Activated T-helper 17 cell treated with anti-CD3 and anti-CD28 coated beads, Interleukin-2, amount 50 U/mL, for 72 hours (primary cell): Measurements from ENCODE around the gene POLRMT. TPM values are rescaled to one million over a fixed set of nuclear protein-coding genes. Genes with fewer than 3 reads are reported as not detected.

ENCODE experiments used
- ATAC-seq: fragments of 150-1000 bp; cut with Tn5 transposase; replicated peaks from 2 replicates; pipeline ENCODE4 v1.10.0; 2021; ENCODE audit warnings: mild to moderate bottlenecking, moderate library complexity
- H3K27ac Mint-ChIP-seq: one replicate; pipeline ENCODE4 v1.8.0; 2022; ENCODE audit warnings: mixed read lengths
- H3K27me3 Mint-ChIP-seq: one replicate; pipeline ENCODE4 v1.8.0; 2022; ENCODE audit warnings: mixed read lengths
- H3K36me3 Mint-ChIP-seq: one replicate; pipeline ENCODE4 v1.8.0; 2022; ENCODE audit warnings: low read depth, mild to moderate bottlenecking, mixed read lengths
- H3K4me1 Mint-ChIP-seq: one replicate; pipeline ENCODE4 v1.8.0; 2022; ENCODE audit warnings: mixed read lengths
- H3K4me3 Mint-ChIP-seq: one replicate; pipeline ENCODE4 v1.8.0; 2022; ENCODE audit warnings: mild to moderate bottlenecking, mixed read lengths
- H3K9me3 Mint-ChIP-seq: one replicate; pipeline ENCODE4 v1.8.0; 2022; ENCODE audit warnings: mixed read lengths
- total RNA-seq, 2 donors: library from RNA; stranded (reverse); gene quantifications; one replicate each; pipeline ENCODE4 v1.2.3, GENCODE V29; 2022

Gene POLRMT
- total RNA-seq, 2 donors from 2014 or later = 46.1 to 59.8 TPM

GRCh38 chr19:583968-584239 lies 49.4 kb downstream of the POLRMT start:
- H3K4me1 Mint-ChIP-seq = no peaks in the 10 kb centered on the region
- H3K27me3 Mint-ChIP-seq = no peaks in the 10 kb centered on the region
- H3K27ac Mint-ChIP-seq = no peak overlapping the region
- H3K4me3 Mint-ChIP-seq = no peak overlapping the region
- no peak for ATAC-seq
- peaks cover 16% of the 10 kb centered on the region for H3K36me3 Mint-ChIP-seq
- no peaks in the 10 kb centered on the region for H3K9me3 Mint-ChIP-seq

- ATAC-seq = no peak
- H3K27ac Mint-ChIP-seq = no peak overlapping the region
- no peaks in the 10 kb centered on the region for H3K27me3 Mint-ChIP-seq
Observed at GRCh38 chr19:583198-583967, 50.0 kb downstream of the POLRMT start.

GRCh38 chr19:582497-583197 lies 50.7 kb downstream of the POLRMT start:
- Mint-ChIP-seq H3K27ac (no peak overlapping the region), H3K9me3 (no peaks in the 10 kb centered on the region), H3K27me3 (no peaks in the 10 kb centered on the region), H3K36me3 (peaks cover 24% of the 10 kb centered on the region), H3K4me1 (no peaks in the 10 kb centered on the region), H3K4me3 (no peak overlapping the region)
- ATAC-seq = no peak

More at GRCh38 chr19:583198-583967, 50.0 kb downstream of the POLRMT start:
- Mint-ChIP-seq H3K4me3 (no peak overlapping the region), H3K36me3 (peaks cover 18% of the 10 kb centered on the region), H3K4me1 (no peaks in the 10 kb centered on the region), H3K9me3 (no peaks in the 10 kb centered on the region)

- Mint-ChIP-seq H3K36me3 (peaks cover 28% of the 10 kb centered on the region), H3K9me3 (no peaks in the 10 kb centered on the region), H3K4me3 (no peak overlapping the region), H3K4me1 (no peaks in the 10 kb centered on the region), H3K27me3 (no peaks in the 10 kb centered on the region), H3K27ac (no peak overlapping the region)
- ATAC-seq = no peak
Observed at GRCh38 chr19:581399-582111, 51.8 kb downstream of the POLRMT start.

- Mint-ChIP-seq H3K36me3 (peaks cover 32% of the 10 kb centered on the region), H3K4me1 (no peaks in the 10 kb centered on the region), H3K4me3 (no peak overlapping the region), H3K27ac (no peak overlapping the region), H3K9me3 (no peaks in the 10 kb centered on the region), H3K27me3 (no peaks in the 10 kb centered on the region)
- ATAC-seq = no peak
Observed at GRCh38 chr19:580274-580835, 53.0 kb downstream of the POLRMT start.

GRCh38 chr19:579842-580155 lies 53.5 kb downstream of the POLRMT start:
- Mint-ChIP-seq H3K4me3 (no peak overlapping the region), H3K27me3 (no peaks in the 10 kb centered on the region), H3K36me3 (peaks cover 32% of the 10 kb centered on the region), H3K27ac (no peak overlapping the region), H3K4me1 (peaks cover 2% of the 10 kb centered on the region), H3K9me3 (no peaks in the 10 kb centered on the region)
- ATAC-seq = no peak

- no peak overlapping the region for H3K4me3 Mint-ChIP-seq
- peaks cover 32% of the 10 kb centered on the region for H3K36me3 Mint-ChIP-seq
- no peak overlapping the region for H3K27ac Mint-ChIP-seq
- H3K4me1 Mint-ChIP-seq = peaks cover 6% of the 10 kb centered on the region
- no peaks in the 10 kb centered on the region for H3K27me3 Mint-ChIP-seq
- no peaks in the 10 kb centered on the region for H3K9me3 Mint-ChIP-seq
- ATAC-seq = no peak
Observed at GRCh38 chr19:579111-579841, 54.1 kb downstream of the POLRMT start.

GRCh38 chr19:577439-578392 lies 55.6 kb downstream of the POLRMT start:
- Mint-ChIP-seq H3K27me3 (no peaks in the 10 kb centered on the region), H3K36me3 (peaks cover 31% of the 10 kb centered on the region), H3K27ac (no peak overlapping the region), H3K4me1 (peaks cover 6% of the 10 kb centered on the region), H3K9me3 (no peaks in the 10 kb centered on the region), H3K4me3 (no peak overlapping the region)
- ATAC-seq = no peak

GRCh38 chr19:576768-577438 lies 56.4 kb downstream of the POLRMT start:
- Mint-ChIP-seq H3K4me1 (peaks cover 6% of the 10 kb centered on the region), H3K9me3 (no peaks in the 10 kb centered on the region), H3K27me3 (no peaks in the 10 kb centered on the region), H3K4me3 (no peak overlapping the region), H3K36me3 (peaks cover 30% of the 10 kb centered on the region), H3K27ac (no peak overlapping the region)
- no peak for ATAC-seq

- no peaks in the 10 kb centered on the region for H3K9me3 Mint-ChIP-seq
- H3K4me1 Mint-ChIP-seq = peaks cover 12% of the 10 kb centered on the region
- H3K36me3 Mint-ChIP-seq = peaks cover 36% of the 10 kb centered on the region
- H3K4me3 Mint-ChIP-seq = no peak overlapping the region
- H3K27me3 Mint-ChIP-seq = no peaks in the 10 kb centered on the region
- ATAC-seq = no peak
- no peak overlapping the region for H3K27ac Mint-ChIP-seq
Observed at GRCh38 chr19:575527-576506, 57.5 kb downstream of the POLRMT start.

- Mint-ChIP-seq H3K27me3 (no peaks in the 10 kb centered on the region), H3K4me3 (peak overlapping the region; percentile 99), H3K36me3 (peaks cover 29% of the 10 kb centered on the region), H3K27ac (no peak overlapping the region), H3K9me3 (no peaks in the 10 kb centered on the region), H3K4me1 (peaks cover 12% of the 10 kb centered on the region)
- no peak for ATAC-seq
Observed at GRCh38 chr19:574658-575526, 58.4 kb downstream of the POLRMT start.

- Mint-ChIP-seq H3K27ac (peak overlapping the region; percentile 97), H3K4me1 (peaks cover 12% of the 10 kb centered on the region)
Observed at GRCh38 chr19:573519-573825, 59.9 kb downstream of the POLRMT start.

More at GRCh38 chr19:573519-573825, 59.9 kb downstream of the POLRMT start:
- ATAC-seq = no peak
- Mint-ChIP-seq H3K27me3 (no peaks in the 10 kb centered on the region), H3K9me3 (no peaks in the 10 kb centered on the region), H3K36me3 (peaks cover 27% of the 10 kb centered on the region), H3K4me3 (peak overlapping the region; percentile 99)
